HUES6 (cell line): Measurements from ENCODE around the gene ZNF564.
"Not testable (repeated sequence)": the region's sequence is repeated elsewhere in the genome, so short reads cannot be mapped to it uniquely, and the experiment has no call there.

Experiments used
- H3K27ac ChIP-seq: 2 replicates; pipeline ENCODE4 v1.7.0; 2013; ENCODE audit warnings: low read depth, mild to moderate bottlenecking, low read length, inconsistent platforms
- H3K27me3 ChIP-seq: 2 replicates; pipeline ENCODE4 v1.6.1; 2013; ENCODE audit warnings: low read length; ENCODE audit not compliant: control insufficient read depth, insufficient read depth
- H3K36me3 ChIP-seq: 2 replicates; pipeline ENCODE4 v1.6.1; 2013; ENCODE audit warnings: low read length; ENCODE audit not compliant: control insufficient read depth, insufficient read depth
- H3K4me1 ChIP-seq: 2 replicates; pipeline ENCODE4 v1.6.1; 2013; ENCODE audit warnings: low read length; ENCODE audit not compliant: control insufficient read depth, insufficient read depth
- H3K4me3 ChIP-seq: 2 replicates; pipeline ENCODE4 v1.5.1; 2013; ENCODE audit warnings: low read depth, low read length
- H3K9ac ChIP-seq: one replicate; pipeline ENCODE4 v1.6.1; 2013; ENCODE audit warnings: mild to moderate bottlenecking, low read length
- H3K9me3 ChIP-seq: 2 replicates; pipeline ENCODE4 v1.6.1; 2013; ENCODE audit warnings: low read depth, low read length; ENCODE audit not compliant: control insufficient read depth, insufficient read depth

The ZNF564 gene

GRCh38 chr19:12551060-12551832, at the start of gene ZNF564:
TSS of gene ZNF564 (minus strand) at chr19:12551482. CDS start at chr19:12551332, 150 bp downstream.
- H3K36me3 ChIP-seq: peaks cover 15% of the 10 kb centered on the region
- H3K27ac ChIP-seq: peak within 1 kb of the TSS; percentile 83
- no peaks in the 10 kb centered on the region for H3K27me3 ChIP-seq
- peak within 1 kb of the TSS; percentile 94 for H3K9ac ChIP-seq
- peaks cover 12% of the 10 kb centered on the region; the same call in 1 of the 2 replicates for H3K9me3 ChIP-seq
- no peaks in the 10 kb centered on the region for H3K4me1 ChIP-seq
- peak within 1 kb of the TSS; percentile 72 for H3K4me3 ChIP-seq

GRCh38 chr19:12597594-12597993, 46.3 kb upstream of the ZNF564 start:
- peaks cover 2% of the 10 kb centered on the region; the same call in 1 of the 2 replicates for H3K36me3 ChIP-seq
- H3K27ac ChIP-seq: no peak overlapping the region
- no peak overlapping the region for H3K4me3 ChIP-seq
- H3K9me3 ChIP-seq: no peaks in the 10 kb centered on the region
- H3K9ac ChIP-seq: no peak overlapping the region
- no peaks in the 10 kb centered on the region for H3K4me1 ChIP-seq
- no peaks in the 10 kb centered on the region for H3K27me3 ChIP-seq

GRCh38 chr19:12596927-12597548, 45.8 kb upstream of the ZNF564 start:
- Histone ChIP-seq H3K36me3 (peaks cover 2% of the 10 kb centered on the region; the same call in 1 of the 2 replicates), H3K4me1 (no peaks in the 10 kb centered on the region), H3K27ac (no peak overlapping the region), H3K9ac (no peak overlapping the region), H3K9me3 (no peaks in the 10 kb centered on the region), H3K27me3 (no peaks in the 10 kb centered on the region), H3K4me3 (peak overlapping the region; percentile 30; the same call in 1 of the 2 replicates)

GRCh38 chr19:12596485-12596884, 45.2 kb upstream of the ZNF564 start:
- H3K9ac ChIP-seq: no peak overlapping the region
- no peak overlapping the region for H3K4me3 ChIP-seq
- no peaks in the 10 kb centered on the region for H3K27me3 ChIP-seq
- no peaks in the 10 kb centered on the region for H3K9me3 ChIP-seq
- H3K4me1 ChIP-seq: no peaks in the 10 kb centered on the region
- H3K36me3 ChIP-seq: peaks cover 2% of the 10 kb centered on the region; the same call in 1 of the 2 replicates
- no peak overlapping the region for H3K27ac ChIP-seq

- Histone ChIP-seq H3K4me3 (no peak overlapping the region), H3K27ac (no peak overlapping the region), H3K9ac (no peak overlapping the region), H3K9me3 (peaks cover 37% of the 10 kb centered on the region), H3K36me3 (peaks cover 49% of the 10 kb centered on the region), H3K4me1 (no peaks in the 10 kb centered on the region), H3K27me3 (no peaks in the 10 kb centered on the region)
Observed at GRCh38 chr19:12581100-12581499, 29.8 kb upstream of the ZNF564 start.

- no peak overlapping the region for H3K9ac ChIP-seq
Observed at GRCh38 chr19:12580180-12580694, 29.0 kb upstream of the ZNF564 start.

GRCh38 chr19:12578641-12579040, 27.4 kb upstream of the ZNF564 start:
- Histone ChIP-seq H3K36me3 (peaks cover 49% of the 10 kb centered on the region), H3K9ac (no peak overlapping the region), H3K4me3 (no peak overlapping the region), H3K9me3 (peaks cover 41% of the 10 kb centered on the region), H3K27me3 (no peaks in the 10 kb centered on the region), H3K4me1 (no peaks in the 10 kb centered on the region), H3K27ac (no peak overlapping the region)

More at GRCh38 chr19:12580180-12580694, 29.0 kb upstream of the ZNF564 start:
- no peak overlapping the region; the same call in 1 of the 2 replicates for H3K27ac ChIP-seq
- no peaks in the 10 kb centered on the region for H3K4me1 ChIP-seq
- peaks cover 41% of the 10 kb centered on the region for H3K9me3 ChIP-seq
- peaks cover 49% of the 10 kb centered on the region for H3K36me3 ChIP-seq
- no peak overlapping the region for H3K4me3 ChIP-seq
- no peaks in the 10 kb centered on the region for H3K27me3 ChIP-seq

- Histone ChIP-seq H3K27ac (no peak overlapping the region), H3K36me3 (peaks cover 17% of the 10 kb centered on the region), H3K9ac (no peak overlapping the region), H3K9me3 (peaks cover 15% of the 10 kb centered on the region), H3K4me1 (no peaks in the 10 kb centered on the region), H3K4me3 (no peak overlapping the region), H3K27me3 (no peaks in the 10 kb centered on the region)
Observed at GRCh38 chr19:12574036-12574435, 22.8 kb upstream of the ZNF564 start.

GRCh38 chr19:12567951-12568350, 16.7 kb upstream of the ZNF564 start:
- Histone ChIP-seq H3K9ac (no peak overlapping the region), H3K4me1 (no peaks in the 10 kb centered on the region; the same call in 1 of the 2 replicates), H3K36me3 (no peaks in the 10 kb centered on the region), H3K27me3 (no peaks in the 10 kb centered on the region), H3K27ac (no peak overlapping the region), H3K4me3 (no peak overlapping the region), H3K9me3 (no peaks in the 10 kb centered on the region)

- not testable (repeated sequence) for H3K27me3 ChIP-seq, H3K9ac ChIP-seq, H3K4me3 ChIP-seq, H3K27ac ChIP-seq, H3K9me3 ChIP-seq, H3K4me1 ChIP-seq, H3K36me3 ChIP-seq
Observed at GRCh38 chr19:12566380-12566779, 15.1 kb upstream of the ZNF564 start.
